Bronchial epithelial cell (primary cell): ENCODE measurements around the gene CCNI2. TPM values are rescaled to one million over a fixed set of nuclear protein-coding genes. Genes with fewer than 3 reads are reported as not detected.

Source experiments
- DNase-seq: peaks from one replicate; pipeline ENCODE4 v3.0.0-alpha.2; 2010; ENCODE audit warnings: low read depth
- FAIRE-seq: peaks from 2 replicates; lab custom pipeline; 2011; peaks lifted over from hg19 to GRCh38; lab: Jason Lieb, UNC
- H3K27me3 ChIP-seq: 2 replicates; pipeline ENCODE4 v1.5.1; 2011; ENCODE audit warnings: low read length; ENCODE audit not compliant: control insufficient read depth, insufficient read depth
- H3K36me3 ChIP-seq: 2 replicates; pipeline ENCODE4 v1.5.1; 2011; ENCODE audit warnings: low read length; ENCODE audit not compliant: control insufficient read depth, insufficient read depth
- H3K4me3 ChIP-seq: 2 replicates; pipeline ENCODE4 v1.5.1; 2011; ENCODE audit warnings: mild to moderate bottlenecking, low read depth, low read length, control low read depth
- total RNA-seq: library from RNA; depleted of rRNA; stranded (reverse); fragments of >200 nt; gene quantifications from 2 replicates; pipeline ENCODE4 v1.2.1, GENCODE V29; 2014
- TF ChIP-seq, protein P1 (sequence below): IDR thresholded peaks from 2 replicates; pipeline ENCODE4 v1.5.1; 2011; ENCODE audit warnings: mild to moderate bottlenecking, moderate library complexity, low read length, control low read depth, inconsistent platforms; ENCODE audit not compliant: insufficient read depth, severe bottlenecking

Gene CCNI2
- total RNA-seq, 1 donor from 2014 or later, result not detected

DNA sequence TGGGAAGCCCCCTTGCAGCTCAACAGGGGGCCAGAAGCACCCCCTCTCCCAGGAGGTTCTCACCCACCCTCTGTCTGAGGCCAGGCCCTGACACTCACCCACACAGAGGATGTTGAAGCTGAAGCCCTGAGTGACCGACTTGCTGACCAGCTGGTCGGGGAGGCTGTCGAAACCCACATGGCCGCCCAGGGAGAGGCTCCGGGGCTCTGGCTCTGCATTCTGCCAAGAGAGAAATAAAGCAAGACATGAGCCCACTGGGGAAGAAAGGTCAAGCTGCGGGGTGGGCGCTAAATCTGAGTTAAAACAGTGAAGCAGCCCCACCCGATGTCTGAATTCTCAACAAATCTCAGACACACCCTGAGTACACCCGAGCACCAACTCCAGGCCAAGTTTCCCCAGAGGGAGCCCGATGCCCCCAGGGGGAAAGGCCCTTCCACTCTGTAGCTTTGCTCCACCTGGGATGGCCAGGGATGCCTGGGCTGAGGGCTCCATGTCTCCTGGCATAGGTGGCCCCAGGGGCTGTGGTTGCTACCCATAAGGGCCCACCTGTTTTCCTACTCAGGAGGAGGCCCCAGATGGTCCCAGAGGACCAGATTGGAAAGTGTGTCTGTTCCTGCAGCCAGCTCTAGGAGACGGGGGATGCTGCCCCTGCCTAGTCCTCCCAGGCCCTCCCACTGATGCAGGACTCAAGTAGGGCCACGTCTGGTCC lies 18.2 kb downstream of the CCNI2 start:
- H3K36me3 ChIP-seq, result peaks cover 17% of the 10 kb centered on the region
- no peaks in the 10 kb centered on the region for H3K27me3 ChIP-seq
- TF ChIP-seq, protein P1, sequence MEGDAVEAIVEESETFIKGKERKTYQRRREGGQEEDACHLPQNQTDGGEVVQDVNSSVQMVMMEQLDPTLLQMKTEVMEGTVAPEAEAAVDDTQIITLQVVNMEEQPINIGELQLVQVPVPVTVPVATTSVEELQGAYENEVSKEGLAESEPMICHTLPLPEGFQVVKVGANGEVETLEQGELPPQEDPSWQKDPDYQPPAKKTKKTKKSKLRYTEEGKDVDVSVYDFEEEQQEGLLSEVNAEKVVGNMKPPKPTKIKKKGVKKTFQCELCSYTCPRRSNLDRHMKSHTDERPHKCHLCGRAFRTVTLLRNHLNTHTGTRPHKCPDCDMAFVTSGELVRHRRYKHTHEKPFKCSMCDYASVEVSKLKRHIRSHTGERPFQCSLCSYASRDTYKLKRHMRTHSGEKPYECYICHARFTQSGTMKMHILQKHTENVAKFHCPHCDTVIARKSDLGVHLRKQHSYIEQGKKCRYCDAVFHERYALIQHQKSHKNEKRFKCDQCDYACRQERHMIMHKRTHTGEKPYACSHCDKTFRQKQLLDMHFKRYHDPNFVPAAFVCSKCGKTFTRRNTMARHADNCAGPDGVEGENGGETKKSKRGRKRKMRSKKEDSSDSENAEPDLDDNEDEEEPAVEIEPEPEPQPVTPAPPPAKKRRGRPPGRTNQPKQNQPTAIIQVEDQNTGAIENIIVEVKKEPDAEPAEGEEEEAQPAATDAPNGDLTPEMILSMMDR, result no peak
- DNase-seq, result no peak
- FAIRE-seq, result no peak
- no peak overlapping the region for H3K4me3 ChIP-seq

DNA sequence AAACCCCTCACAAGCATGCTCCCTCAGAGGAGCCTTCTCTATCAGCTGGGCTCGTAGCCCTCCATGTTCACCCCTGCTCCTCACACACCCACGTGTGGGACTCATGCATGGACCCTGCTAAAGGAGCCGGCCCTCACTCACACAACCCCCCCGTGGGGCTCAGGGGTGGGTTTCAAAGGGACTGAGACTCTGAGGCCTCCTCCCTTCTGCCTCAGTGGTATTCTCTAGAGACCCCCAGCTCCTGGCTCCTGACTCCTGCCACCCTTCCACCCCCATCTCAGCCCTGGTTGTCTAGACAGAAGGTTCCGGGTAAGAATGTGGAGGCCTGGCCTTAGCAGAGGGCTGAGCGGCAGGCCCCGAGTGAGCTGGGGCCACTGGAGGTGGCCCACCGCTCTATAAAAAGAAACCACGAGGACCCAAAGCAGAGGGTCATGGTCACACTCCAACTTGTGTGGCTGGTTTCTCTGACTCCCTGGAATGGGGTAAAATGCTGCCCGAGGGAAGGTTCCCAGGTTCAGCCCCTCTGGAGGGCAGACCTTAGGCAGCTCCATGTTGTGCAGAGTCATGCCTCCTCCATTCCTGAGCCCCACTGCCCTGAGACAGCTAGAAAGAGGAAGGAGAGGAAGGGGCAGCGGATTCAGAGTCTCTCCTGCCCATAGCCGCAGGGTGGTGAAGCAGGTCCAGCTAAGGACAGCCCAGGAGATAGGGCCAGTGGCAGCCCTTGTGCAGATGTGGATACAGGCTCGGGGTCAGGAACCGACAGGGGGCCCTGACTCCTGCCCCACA lies 19.0 kb downstream of the CCNI2 start:
- Histone ChIP-seq H3K27me3 (no peaks in the 10 kb centered on the region), H3K36me3 (peaks cover 13% of the 10 kb centered on the region), H3K4me3 (no peak overlapping the region)
- DNase-seq (no peak), FAIRE-seq (no peak)
- TF ChIP-seq, protein P1, result no peak

DNA sequence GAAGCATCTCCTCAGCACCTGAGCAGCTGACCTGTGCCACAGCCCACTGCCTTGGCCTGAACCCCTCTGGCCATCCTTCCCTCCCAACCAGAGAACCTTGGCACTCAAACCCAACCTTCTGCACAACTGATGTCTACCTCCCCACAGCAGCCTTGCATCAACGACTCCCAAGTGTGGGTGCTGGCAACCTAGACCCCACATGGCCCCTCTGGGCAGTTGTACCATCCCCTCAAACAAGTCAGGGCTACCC lies 19.5 kb downstream of the CCNI2 start:
- peaks cover 9% of the 10 kb centered on the region for H3K36me3 ChIP-seq
- no peaks in the 10 kb centered on the region for H3K27me3 ChIP-seq
- no peak overlapping the region for H3K4me3 ChIP-seq
- no peak for FAIRE-seq
- DNase-seq, result no peak
- TF ChIP-seq, protein P1, result no peak

DNA sequence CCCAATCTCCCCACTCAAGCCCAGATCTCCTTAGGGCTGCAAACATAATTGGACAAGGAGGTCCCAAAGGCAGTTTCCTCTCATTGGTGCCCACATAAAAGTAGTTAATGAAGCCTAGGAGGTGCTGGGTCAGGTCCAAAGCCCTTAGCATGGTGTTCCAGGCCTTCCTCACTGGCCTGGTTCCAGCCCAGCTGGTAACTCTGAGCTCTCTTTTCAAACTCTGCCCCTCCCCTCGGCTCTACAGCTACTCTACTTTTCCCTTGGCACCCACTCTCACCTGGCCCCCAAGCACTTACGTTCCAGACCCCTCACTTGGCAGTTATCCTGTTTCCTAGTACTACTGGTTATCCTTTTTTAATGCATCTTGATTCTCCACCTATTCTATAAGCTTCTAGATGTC lies 19.9 kb downstream of the CCNI2 start:
- DNase-seq, result no peak
- Histone ChIP-seq H3K4me3 (no peak overlapping the region), H3K36me3 (peaks cover 7% of the 10 kb centered on the region), H3K27me3 (no peaks in the 10 kb centered on the region)
- TF ChIP-seq, protein P1, result no peak
- FAIRE-seq, result no peak

DNA sequence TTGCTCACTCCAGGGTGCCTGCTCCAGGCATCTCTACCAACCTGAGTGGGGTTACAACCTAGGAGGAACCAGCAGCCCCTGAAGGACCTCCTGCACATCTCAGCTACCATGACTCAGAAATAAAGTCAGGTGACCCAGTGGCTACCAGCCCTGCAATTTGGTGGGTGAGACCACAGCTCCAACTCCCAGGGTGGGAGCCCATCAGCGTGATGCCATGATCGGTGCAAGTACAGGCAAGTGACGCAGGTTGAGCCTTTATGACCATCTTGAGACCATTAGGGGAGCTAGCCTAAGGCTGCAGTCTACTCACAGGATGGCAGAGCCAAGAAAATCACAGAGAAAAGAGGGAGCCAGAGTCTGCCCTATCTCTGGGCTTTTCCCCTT lies 21.3 kb downstream of the CCNI2 start:
- Histone ChIP-seq H3K27me3 (no peaks in the 10 kb centered on the region), H3K4me3 (no peak overlapping the region), H3K36me3 (peaks cover 3% of the 10 kb centered on the region)
- no peak for FAIRE-seq
- DNase-seq, result no peak
- TF ChIP-seq, protein P1, result no peak
